ENCODE measurements around the gene ADGRV1.

GRCh38 chr5:91114658-91115057 lies 556.1 kb downstream of the ADGRV1 start:
- TF ChIP-seq EP300 (IDR thresholded peaks at IDR 0.05) (no peak), CTCF (IDR thresholded peaks at IDR 0.05) (no peak), POLR2AphosphoS5 (IDR thresholded peaks at IDR 0.05) (no peak)

All from stomach (tissue), 4 donors.